ENCODE measurements around the gene PDK2. TPM values are rescaled to one million over a fixed set of nuclear protein-coding genes. Genes with fewer than 3 reads are reported as not detected.

PDK2 gene
- polyA plus RNA-seq, 3 donors, result 24.3 to 46.5 (median 29.3) TPM

DNA sequence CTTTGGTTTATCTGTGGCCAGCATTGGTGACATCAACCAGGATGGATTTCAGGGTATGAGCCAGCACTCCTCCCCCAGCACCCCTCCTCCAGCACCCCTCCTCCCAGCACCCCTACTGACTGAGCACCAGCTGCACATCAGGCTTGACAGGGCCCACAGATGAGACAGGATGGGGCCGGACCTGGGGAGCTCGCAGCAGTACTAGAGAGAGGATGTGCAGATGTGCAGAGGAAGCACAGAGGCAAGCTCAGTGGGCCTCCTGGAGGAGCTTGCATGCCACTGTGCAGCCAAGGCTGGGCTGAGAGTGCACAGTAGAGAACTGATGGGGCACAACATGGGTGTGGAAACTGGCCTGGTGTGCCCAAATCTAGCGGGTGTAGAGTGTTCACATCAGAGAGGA lies 23.0 kb upstream of the PDK2 start:
- WGBS, 3 donors, result 86 to 92% (median 87%) methylated on average over 3 of the region's 3 CpGs
- H3K27ac ChIP-seq (ENCODE audit: low read depth, low read length), result no peak overlapping the region

DNA sequence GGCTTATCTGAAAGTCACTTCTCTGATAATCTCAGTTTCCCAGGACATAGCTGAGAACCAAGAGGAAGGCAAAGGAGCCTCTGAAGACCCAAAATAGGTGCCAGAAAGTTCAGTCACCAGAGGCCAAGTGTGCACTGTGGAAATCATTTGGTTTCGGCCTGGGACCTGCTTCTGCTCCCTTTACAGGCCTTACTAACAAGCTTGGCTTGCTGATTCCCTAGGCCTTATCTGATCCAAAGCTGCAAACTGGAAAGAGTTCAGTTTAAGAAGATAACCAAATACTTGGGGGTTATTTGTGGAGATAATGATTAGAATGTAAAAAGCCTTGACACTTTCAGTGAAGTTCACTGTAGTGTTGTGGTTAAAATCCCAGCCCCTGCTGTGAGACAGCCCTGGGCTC lies 22.2 kb upstream of the PDK2 start:
- WGBS, 3 donors, result 83 to 95% (median 89%) methylated on average over 1 of the region's 1 CpG
- H3K27ac ChIP-seq (ENCODE audit: low read depth, low read length), result no peak overlapping the region

DNA sequence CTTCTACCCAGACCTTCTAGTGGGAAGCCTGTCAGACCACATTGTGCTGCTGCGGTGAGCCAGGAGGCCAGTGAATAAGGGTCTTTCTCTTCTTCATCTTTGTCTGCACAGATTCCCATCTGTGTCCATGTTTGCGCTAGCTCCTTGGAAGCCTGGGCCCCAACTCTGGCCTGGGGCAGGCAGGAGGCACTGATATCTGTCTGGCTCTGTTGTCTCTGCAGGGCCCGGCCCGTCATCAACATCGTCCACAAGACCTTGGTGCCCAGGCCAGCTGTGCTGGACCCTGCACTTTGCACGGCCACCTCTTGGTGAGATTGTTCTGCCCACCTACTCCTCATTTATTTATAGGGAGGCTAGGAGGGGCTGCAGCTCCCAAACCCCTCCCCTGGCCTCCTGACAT lies 20.9 kb upstream of the PDK2 start:
- H3K27ac ChIP-seq (ENCODE audit: low read depth, low read length), result no peak overlapping the region
- 87 to 96% (median 94%) methylated on average over 6 of the region's 6 CpGs for WGBS, 3 donors

DNA sequence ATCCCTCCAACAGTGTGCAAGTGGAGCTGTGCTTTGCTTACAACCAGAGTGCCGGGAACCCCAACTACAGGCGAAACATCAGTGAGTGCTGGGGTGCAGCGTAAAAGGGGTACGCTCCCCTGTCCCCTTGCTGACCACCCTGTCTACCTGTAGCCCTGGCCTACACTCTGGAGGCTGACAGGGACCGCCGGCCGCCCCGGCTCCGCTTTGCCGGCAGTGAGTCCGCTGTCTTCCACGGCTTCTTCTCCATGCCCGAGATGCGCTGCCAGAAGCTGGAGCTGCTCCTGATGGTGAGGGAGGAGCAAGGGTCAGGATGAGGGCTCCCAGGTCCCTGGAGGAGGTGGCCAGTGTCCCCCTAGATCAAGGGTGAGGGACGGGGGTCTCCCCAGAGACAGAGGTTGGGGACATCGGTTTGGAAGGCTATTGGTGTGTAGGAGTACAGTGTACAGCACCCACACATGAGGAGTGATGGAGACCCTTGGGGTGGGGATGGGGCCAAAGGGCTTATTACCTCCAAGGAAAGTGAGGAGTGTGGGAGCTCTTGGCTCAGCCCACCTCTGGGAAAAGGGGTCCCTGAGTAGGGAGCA lies 19.6 kb upstream of the PDK2 start:
- 94 to 96% (median 94%) methylated on average over 16 of the region's 16 CpGs for WGBS, 3 donors
- H3K27ac ChIP-seq (ENCODE audit: low read depth, low read length), result no peak overlapping the region

DNA sequence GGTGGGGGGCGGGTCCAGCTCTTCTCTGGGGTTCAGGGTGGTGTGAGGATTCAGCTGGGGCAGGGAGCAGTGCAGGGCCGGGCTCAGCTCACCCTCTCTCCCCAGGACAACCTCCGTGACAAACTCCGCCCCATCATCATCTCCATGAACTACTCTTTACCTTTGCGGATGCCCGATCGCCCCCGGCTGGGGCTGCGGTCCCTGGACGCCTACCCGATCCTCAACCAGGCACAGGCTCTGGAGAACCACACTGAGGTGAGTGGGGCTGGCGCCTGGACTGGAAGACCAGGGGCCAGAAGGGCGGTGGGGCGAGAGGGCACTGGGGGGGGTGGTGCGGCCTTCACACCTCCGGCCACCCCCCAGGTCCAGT lies 18.9 kb upstream of the PDK2 start:
- 89 to 93% (median 91%) methylated on average over 13 to 16 of the region's 16 CpGs for WGBS, 3 donors

DNA sequence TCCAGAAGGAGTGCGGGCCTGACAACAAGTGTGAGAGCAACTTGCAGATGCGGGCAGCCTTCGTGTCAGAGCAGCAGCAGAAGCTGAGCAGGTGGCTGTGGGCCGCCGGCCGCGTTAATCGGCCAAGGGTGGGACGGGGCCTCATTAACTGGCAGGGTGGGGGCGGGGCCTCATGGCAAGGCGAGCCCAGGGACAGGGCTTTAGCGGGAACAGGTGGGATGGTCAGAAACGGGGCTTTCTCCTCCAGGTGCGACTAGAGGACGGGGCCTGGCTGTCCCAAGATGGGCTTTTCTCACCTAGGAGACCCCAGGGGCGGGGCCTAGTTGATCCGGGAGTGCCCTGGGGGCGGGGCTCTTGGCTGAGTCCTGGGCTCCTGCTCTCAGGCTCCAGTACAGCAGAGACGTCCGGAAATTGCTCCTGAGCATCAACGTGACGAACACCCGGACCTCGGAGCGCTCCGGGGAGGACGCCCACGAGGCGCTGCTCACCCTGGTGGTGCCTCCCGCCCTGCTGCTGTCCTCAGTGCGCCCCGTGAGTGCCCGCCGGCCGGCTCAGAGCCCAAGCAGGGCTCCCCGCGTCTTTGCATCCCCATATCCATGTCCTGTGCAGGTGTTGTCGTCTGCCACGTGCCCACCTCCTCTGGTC lies 18.4 kb upstream of the PDK2 start:
- WGBS, 3 donors, result 59 to 79% (median 62%) methylated on average over 39 of the region's 39 CpGs
- H3K27ac ChIP-seq (ENCODE audit: low read depth, low read length), result no peak overlapping the region

More for the DNA sequence above, 18.9 kb upstream of the PDK2 start:
- no peak overlapping the region for H3K27ac ChIP-seq (ENCODE audit: low read depth, low read length)

DNA sequence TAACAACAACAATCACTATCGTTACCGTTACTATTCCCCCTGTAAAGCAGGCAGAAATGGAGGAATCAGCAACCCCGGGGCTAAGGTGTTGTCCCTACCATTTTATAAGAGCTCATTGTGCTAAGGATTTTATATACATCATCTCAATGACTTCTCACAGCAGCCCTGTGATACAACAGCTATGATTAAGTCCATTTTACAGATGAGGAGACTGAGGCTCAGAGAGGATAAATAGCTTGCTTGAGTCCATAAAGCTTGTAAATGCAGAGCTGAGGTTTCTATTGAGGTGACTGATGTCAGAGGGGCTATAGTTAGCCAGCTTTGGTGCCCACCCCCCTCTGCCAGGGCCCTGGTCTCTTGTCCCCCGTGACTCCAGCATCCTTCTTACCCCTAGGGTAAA lies 16.7 kb upstream of the PDK2 start:
- H3K27ac ChIP-seq (ENCODE audit: low read depth, low read length), result no peak overlapping the region
- 93 to 95% (median 94%) methylated on average over 4 of the region's 4 CpGs for WGBS, 3 donors

DNA sequence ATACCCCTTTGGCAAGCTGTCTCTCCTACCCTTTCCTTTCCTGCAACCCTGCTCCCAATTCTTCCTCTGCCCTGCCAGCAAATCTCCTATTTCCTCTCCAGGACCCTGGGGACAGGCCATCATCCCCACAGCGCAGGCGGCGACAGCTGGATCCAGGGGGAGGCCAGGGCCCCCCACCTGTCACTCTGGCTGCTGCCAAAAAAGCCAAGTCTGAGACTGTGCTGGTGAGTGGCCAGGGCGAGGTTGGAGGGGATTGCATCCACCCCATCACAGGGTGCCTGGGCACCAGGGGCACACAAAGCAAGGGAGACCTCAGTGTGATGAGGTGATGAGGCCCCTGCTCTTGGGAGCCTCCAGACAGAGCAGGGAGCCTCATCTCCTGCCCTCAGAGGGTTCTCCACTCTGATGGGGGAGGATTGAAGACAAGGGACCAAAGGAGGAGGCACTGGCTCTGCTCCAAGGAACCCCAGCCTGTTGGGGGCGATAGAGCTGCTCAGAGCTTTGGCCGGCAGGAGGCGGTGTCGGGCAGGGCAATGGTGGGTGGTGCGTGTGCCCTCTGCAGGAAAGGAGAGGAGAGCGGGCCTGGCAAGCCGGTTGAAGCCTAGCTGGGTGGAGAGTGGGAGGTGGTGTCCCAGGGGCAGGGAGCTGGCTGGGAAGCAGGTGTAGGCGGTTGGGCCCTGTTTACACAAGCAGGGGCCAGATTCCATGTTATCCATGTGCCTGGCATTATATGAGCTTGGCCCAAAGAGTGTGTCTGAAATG lies 15.6 kb upstream of the PDK2 start:
- no peak overlapping the region for H3K27ac ChIP-seq (ENCODE audit: low read depth, low read length)
- 68 to 85% (median 69%) methylated on average over 12 of the region's 12 CpGs for WGBS, 3 donors

DNA sequence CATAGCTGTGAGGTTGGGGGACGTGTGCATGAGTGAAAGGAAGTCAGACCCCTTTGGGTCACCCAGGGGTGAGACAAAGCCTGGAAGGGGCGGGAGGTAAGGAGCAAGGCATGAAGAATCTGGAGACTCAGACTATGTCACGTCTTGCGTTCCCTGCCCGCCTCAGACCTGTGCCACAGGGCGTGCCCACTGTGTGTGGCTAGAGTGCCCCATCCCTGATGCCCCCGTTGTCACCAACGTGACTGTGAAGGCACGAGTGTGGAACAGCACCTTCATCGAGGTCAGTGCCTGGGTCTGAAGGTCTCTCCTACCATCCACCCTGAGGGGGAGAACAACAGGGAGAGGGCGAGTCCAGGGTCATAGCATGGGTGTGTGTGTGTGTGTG lies 15.1 kb upstream of the PDK2 start:
- H3K27ac ChIP-seq (ENCODE audit: low read depth, low read length), result no peak overlapping the region
- WGBS, 3 donors, result 82 to 92% (median 89%) methylated on average over 11 of the region's 11 CpGs

DNA sequence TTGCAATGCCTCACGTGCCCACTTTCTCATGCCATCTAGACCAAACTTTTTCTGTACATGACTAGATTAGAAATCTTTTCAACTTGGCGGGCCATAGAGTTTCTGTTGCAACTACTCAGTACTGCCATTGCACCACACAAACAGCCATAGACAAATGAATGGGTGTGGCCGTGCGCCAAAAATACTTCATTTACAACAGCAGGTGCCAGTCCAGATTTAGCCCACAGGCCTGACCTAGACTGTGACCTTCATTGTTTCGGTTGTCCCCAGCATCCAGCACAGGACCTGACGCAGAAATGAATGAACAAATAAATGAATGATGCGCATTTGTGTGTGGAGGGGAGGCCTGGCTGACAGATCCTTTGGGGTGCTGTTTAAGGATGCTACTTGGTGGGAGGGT lies 14.3 kb upstream of the PDK2 start:
- no peak overlapping the region for H3K27ac ChIP-seq (ENCODE audit: low read depth, low read length)
- WGBS, 3 donors, result 86 to 91% (median 88%) methylated on average over 7 of the region's 7 CpGs

DNA sequence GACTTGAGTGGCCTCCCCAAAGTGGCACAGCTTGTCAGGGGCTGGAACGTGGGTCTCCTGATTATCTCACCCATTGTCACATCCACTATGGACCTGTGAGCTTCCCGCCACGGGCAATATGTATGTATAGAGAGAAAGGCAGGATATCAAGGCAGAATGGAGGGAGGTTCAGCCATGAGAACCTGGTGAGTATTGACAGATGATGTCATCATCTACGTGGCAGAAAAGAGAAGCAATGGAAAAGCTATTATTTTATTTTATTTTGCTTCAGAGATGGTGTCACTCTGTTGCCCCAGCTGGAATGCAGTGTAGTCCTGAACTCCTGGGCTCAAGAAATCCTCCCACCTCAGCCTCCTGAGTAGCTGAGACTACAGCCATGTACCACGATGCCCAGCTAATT lies 13.4 kb upstream of the PDK2 start:
- 80 to 87% (median 83%) methylated on average over 5 of the region's 5 CpGs for WGBS, 3 donors

DNA sequence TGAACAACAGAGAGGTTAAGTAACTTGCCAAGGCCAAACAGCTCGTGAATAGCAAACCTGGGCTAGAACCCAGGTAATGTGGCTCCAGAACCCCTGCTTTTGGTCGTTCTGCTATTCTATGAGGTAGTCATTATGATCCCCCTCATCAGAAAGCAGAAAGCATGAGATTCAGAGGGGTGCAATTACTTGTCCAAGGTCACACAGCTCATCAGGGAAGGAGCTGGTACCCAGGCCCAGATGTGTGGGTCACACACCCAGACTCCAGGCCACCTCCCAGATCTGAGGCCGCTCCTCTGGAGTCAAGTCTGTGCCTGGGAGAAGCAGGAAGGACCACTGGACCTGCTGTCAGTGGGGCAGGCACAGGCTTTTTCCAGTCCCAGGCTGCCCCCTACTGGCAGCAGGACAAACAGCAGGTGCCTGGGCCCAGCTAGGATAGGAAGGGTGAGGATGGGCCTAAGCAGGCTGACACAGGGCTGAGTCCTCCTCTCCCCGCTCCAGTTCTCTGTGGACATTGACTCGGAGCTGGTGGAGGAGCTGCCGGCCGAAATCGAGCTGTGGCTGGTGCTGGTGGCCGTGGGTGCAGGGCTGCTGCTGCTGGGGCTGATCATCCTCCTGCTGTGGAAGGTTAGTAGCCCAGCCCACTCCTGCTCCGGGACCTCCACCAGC lies 7.8 kb upstream of the PDK2 start:
- 37 to 57% (median 50%) methylated on average over 7 to 10 of the region's 10 CpGs for WGBS, 3 donors
- no peak overlapping the region for H3K27ac ChIP-seq (ENCODE audit: low read depth, low read length)

More for the DNA sequence above, 13.4 kb upstream of the PDK2 start:
- H3K27ac ChIP-seq (ENCODE audit: low read depth, low read length), result no peak overlapping the region

DNA sequence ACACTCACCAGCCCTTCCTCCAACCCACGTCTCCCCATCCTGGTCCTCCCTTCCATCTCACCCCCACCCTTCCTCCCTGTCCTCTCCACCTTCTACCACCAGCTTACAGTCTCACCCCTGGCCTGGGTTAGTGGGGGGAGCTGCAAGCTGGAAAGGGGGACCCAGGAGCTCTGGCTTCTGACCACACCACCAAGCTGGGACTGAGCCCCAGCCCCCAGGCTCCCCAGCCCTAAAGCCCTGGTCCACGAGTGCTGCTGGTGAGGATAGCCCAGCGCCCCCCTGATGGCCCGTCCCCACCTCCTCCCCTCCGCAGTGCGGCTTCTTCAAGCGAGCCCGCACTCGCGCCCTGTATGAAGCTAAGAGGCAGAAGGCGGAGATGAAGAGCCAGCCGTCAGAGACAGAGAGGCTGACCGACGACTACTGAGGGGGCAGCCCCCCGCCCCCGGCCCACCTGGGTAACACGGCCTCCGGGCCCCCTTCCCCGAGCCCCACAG lies 7.2 kb upstream of the PDK2 start:
- no peak overlapping the region for H3K27ac ChIP-seq (ENCODE audit: low read depth, low read length)
- WGBS, 3 donors, result 79 to 86% (median 84%) methylated on average over 19 of the region's 19 CpGs

DNA sequence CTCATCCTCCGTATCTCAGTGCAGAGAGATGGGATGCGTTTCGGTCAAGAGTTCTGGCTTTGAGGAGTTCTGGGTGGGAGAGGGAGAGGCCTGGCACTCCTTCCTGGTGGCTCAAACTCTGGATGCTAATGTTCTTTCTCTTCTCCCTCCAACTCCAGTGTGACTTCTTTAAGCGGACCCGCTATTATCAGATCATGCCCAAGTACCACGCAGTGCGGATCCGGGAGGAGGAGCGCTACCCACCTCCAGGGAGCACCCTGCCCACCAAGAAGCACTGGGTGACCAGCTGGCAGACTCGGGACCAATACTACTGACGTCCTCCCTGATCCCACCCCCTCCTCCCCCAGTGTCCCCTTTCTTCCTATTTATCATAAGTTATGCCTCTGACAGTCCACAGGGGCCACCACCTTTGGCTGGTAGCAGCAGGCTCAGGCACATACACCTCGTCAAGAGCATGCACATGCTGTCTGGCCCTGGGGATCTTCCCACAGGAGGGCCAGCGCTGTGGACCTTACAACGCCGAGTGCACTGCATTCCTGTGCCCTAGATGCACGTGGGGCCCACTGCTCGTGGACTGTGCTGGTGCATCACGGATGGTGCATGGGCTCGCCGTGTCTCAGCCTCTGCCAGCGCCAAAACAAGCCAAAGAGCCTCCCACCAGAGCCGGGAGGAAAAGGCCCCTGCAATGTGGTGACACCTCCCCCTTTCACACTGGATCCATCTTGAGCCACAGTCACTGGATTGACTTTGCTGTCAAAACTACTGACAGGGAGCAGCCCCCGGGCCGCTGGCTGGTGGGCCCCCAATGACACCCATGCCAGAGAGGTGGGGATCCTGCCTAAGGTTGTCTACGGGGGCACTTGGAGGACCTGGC lies 6.0 kb upstream of the PDK2 start:
- no peak overlapping the region for H3K27ac ChIP-seq (ENCODE audit: low read depth, low read length)
- 84 to 86% (median 86%) methylated on average over 25 of the region's 25 CpGs for WGBS, 3 donors

DNA sequence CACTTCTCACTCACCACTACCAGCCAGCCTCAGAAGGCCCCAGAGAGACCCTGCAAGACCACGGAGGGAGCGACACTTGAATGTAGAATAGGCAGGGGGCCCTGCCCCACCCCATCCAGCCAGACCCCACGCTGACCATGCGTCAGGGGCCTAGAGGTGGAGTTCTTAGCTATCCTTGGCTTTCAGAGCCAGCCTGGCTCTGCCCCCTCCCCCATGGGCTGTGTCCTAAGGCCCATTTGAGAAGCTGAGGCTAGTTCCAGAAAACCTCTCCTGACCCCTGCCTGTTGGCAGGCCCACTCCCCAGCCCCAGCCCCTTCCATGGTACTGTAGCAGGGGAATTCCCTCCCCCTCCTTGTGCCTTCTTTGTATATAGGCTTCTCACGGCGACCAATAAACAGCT lies 5.1 kb upstream of the PDK2 start:
- WGBS, 3 donors, result 76 to 88% (median 85%) methylated on average over 6 of the region's 6 CpGs
- H3K27ac ChIP-seq (ENCODE audit: low read depth, low read length), result no peak overlapping the region

DNA sequence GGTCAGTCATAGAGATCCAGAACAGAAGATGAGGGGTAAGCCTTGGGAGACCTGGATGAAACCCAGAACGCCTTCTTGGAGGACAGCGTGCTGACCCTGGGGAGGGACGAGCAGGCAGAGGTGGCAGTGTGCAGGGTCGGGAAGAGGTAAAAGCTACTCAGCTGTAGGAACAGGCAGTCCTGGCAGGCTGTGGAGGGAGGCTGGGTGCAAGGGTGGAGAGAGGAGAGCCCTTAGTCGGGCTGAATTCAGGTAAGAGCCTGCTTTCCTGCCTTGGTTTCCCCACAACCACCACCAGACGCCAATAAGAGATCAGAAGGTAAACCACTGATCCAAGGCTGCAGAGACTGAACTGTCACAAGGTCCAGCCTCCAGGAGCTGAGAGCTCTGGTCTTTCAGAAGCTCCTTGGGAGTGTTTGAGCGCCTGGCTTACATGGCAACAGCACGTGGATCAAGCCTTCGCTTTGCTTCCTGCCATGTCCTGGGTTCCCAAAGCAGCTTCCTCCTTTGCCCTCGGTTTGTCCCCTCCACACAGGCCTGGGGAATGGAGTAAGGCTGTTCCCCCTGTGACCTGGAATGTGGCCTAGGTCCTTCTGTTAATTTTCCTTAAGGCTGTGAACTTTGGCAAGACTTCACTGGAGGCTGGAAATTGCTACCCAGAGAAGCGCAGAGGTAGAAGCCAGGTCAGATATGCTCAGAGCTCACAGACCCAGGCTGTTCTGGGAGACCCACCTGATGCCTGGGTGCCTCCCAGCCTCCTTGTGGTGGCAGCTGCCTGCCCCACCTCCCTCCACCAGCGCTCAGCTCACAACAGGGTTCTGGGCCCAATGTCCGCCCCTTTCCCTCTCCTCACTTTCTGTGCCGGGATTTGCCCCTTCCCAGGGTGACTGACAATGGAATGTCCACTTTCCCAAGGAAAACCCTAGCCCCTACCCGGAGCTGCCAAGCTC lies 3.9 kb upstream of the PDK2 start:
- H3K27ac ChIP-seq (ENCODE audit: low read depth, low read length), result no peak overlapping the region
- 65 to 77% (median 67%) methylated on average over 15 of the region's 15 CpGs for WGBS, 3 donors

DNA sequence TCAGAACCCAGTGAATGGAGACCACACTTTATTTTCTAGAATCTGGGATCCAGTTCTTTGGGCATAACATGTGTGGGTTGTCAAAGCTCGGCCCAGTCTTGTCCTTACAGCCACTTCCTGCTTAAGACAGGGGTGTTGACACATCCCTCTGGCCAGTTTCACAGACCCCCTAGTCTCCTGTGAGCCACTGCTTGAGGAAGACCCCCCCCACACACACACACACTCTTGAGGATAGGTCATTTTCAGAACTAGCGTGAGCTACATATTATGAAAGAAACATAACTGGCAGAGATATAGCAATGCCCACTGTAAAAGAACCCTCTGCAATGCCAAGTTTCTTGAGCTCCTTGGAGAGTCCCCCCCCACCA lies 3.2 kb upstream of the PDK2 start:
- WGBS, 3 donors, result 71 to 83% (median 74%) methylated on average over 2 of the region's 2 CpGs
- no peak overlapping the region for H3K27ac ChIP-seq (ENCODE audit: low read depth, low read length)

Measured in adipose tissue (tissue), 3 donors.